HepG2 (cell line): ENCODE measurements around the gene NADK2. TPM values are rescaled to one million over a fixed set of nuclear protein-coding genes. Genes with fewer than 3 reads are reported as not detected.

Experiments used
- BRCA1 ChIP-seq: sonication (generic); formaldehyde crosslinking; IDR thresholded peaks from 2 replicates; pipeline ENCODE4 v1.4.0; 2020; ENCODE audit warnings: missing genetic modification reagents
- CREB3 ChIP-seq: sonication (generic); formaldehyde crosslinking; IDR thresholded peaks from 2 replicates; pipeline ENCODE4 v1.5.0; 2020; ENCODE audit warnings: missing genetic modification reagents
- FOXA3 ChIP-seq: IDR thresholded peaks from 2 replicates; pipeline ENCODE4 v1.6.1; 2016; ENCODE audit warnings: missing genetic modification reagents, missing compliant biosample characterization
- FOXK2 ChIP-seq: fragments of 450-650 bp; IDR thresholded peaks from 2 replicates; pipeline ENCODE4 v1.6.1; 2016
- FOXP1 ChIP-seq, 2 experiments: fragments of 450-650 bp in 1 of 2; IDR thresholded peaks; 2 replicates each; pipeline ENCODE4 v1.6.1; 2017 to 2018; ENCODE audit warnings: antibody characterized with exemption in 1 of 2
- KAT8 ChIP-seq: IDR thresholded peaks from 2 replicates; pipeline ENCODE4 v1.6.1; 2016; ENCODE audit warnings: missing genetic modification reagents, missing compliant biosample characterization
- KLF9 ChIP-seq: IDR thresholded peaks from 2 replicates; pipeline ENCODE4 v1.6.1; 2016; ENCODE audit warnings: low read depth
- MAF1 ChIP-seq: sonication (generic); formaldehyde crosslinking; IDR thresholded peaks from 2 replicates; pipeline ENCODE4 v1.5.0; 2020; ENCODE audit warnings: missing genetic modification reagents, borderline replicate concordance
- MAZ ChIP-seq, 2 experiments: sonication (generic) in 1 of 2; formaldehyde crosslinking in 1 of 2; IDR thresholded peaks; 2 replicates each; pipeline versions ENCODE4 v1.5.0 to v1.6.1; 2012 to 2020; ENCODE audit warnings: low read depth in 2 of 2, mild to moderate bottlenecking in 2 of 2, borderline replicate concordance in 1 of 2, improper control_type of control experiment in 1 of 2, low read length in 1 of 2, missing genetic modification reagents in 1 of 2, moderate library complexity in 1 of 2
- NFATC3 ChIP-seq: sonication (generic); formaldehyde crosslinking; IDR thresholded peaks from 2 replicates; pipeline ENCODE4 v1.5.1; 2020; ENCODE audit warnings: mild to moderate bottlenecking, missing genetic modification reagents
- NONO ChIP-seq, 2 experiments: fragments of 450-650 bp in 1 of 2; sonication (generic) in 1 of 2; formaldehyde crosslinking in 1 of 2; IDR thresholded peaks in 1 of 2; conservative IDR thresholded peaks in 1 of 2; 2 replicates each; pipeline versions ENCODE4 v1.6.1 to v1.8.0; 2017 to 2022; ENCODE audit warnings: mild to moderate bottlenecking in 1 of 2, missing genetic modification reagents in 1 of 2, moderate library complexity in 1 of 2
- POGZ ChIP-seq: sonication (generic); formaldehyde crosslinking; IDR thresholded peaks from 2 replicates; pipeline ENCODE4 v1.4.0; 2020; ENCODE audit warnings: mild to moderate bottlenecking, missing genetic modification reagents
- PRDM15 ChIP-seq: sonication (generic); formaldehyde crosslinking; IDR thresholded peaks from 2 replicates; pipeline ENCODE4 v1.4.0; 2020; ENCODE audit warnings: missing genetic modification reagents
- RFX3 ChIP-seq: IDR thresholded peaks from 2 replicates; pipeline ENCODE4 v1.6.1; 2016; ENCODE audit warnings: missing biosample characterization, missing genetic modification reagents
- ZBTB46 ChIP-seq: sonication (generic); formaldehyde crosslinking; IDR thresholded peaks from 2 replicates; pipeline ENCODE4 v1.4.0; 2020; ENCODE audit warnings: mild to moderate bottlenecking, missing genetic modification reagents, borderline replicate concordance
- ZFP36L2 ChIP-seq: sonication (generic); formaldehyde crosslinking; IDR thresholded peaks from 2 replicates; pipeline ENCODE4 v1.4.0; 2020; ENCODE audit warnings: missing genetic modification reagents
- ZNF230 ChIP-seq: sonication (generic); formaldehyde crosslinking; IDR thresholded peaks from 2 replicates; pipeline ENCODE4 v1.4.0; 2020; ENCODE audit warnings: mild to moderate bottlenecking, missing genetic modification reagents
- ZNF281 ChIP-seq: sonication (generic); formaldehyde crosslinking; IDR thresholded peaks from 2 replicates; pipeline ENCODE4 v1.4.0; 2020; ENCODE audit warnings: missing genetic modification reagents, borderline replicate concordance
- ZNF44 ChIP-seq: sonication (generic); formaldehyde crosslinking; IDR thresholded peaks from 2 replicates; pipeline ENCODE4 v1.5.1; 2020; ENCODE audit warnings: mild to moderate bottlenecking, missing genetic modification reagents
- polyA plus RNA-seq, 8 experiments: library from polyadenylated mRNA; depleted of rRNA in 3 of 8; stranded (reverse) in 7 of 8; unstranded in 1 of 8; fragments of >200 nt; fragmentation: Illumina TruSeq in 4 of 8; extraction: Trizol in 4 of 8; gene quantifications; 2 replicates each; pipeline versions ENCODE4 v1.2.1 to v1.2.3, GENCODE V29; 2011 to 2016; ENCODE audit warnings: low read depth in 4 of 8, missing spikeins in 1 of 8, mixed read lengths in 1 of 8; ENCODE audit not compliant: insufficient read depth in 1 of 8
- total RNA-seq, 5 experiments: library from RNA; depleted of rRNA; stranded (reverse); fragments of >200 nt; fragmentation: Illumina TruSeq; extraction: Trizol; gene quantifications; 2 replicates each; pipeline ENCODE4 v1.2.3, GENCODE V29; 2016; ENCODE audit warnings: low read depth in 1 of 5

Gene NADK2
- total and polyA plus RNA-seq, 2 of the 13 experiments (the other 11 are each of a cell fraction or from before 2014, with no cell fraction given), result 13.9 to 71.4 TPM

GRCh38 chr5:36241631-36242533 is at the start of gene NADK2 (continued):
- no peak for TF ChIP-seq BRCA1 (CRISPR knock-in tag)
- peak; percentile 54; the same call in 1 of the 2 replicates for TF ChIP-seq FOXP1 (IDR thresholded peaks at IDR 0.05)
- TF ChIP-seq FOXP1 (CRISPR knock-in tag; IDR thresholded peaks at IDR 0.05), result peak; percentile 91
- peak; percentile 98 for TF ChIP-seq POGZ (CRISPR knock-in tag)
- no peak for TF ChIP-seq FOXK2
- TF ChIP-seq NONO (IDR thresholded peaks at IDR 0.05), result no peak
- peak; percentile 75 for TF ChIP-seq NONO (CRISPR knock-in tag; conservative IDR thresholded peaks at IDR 0.05)
- peak; percentile 58; the same call in 1 of the 2 replicates for TF ChIP-seq KAT8
- TF ChIP-seq ZNF281 (CRISPR knock-in tag), result no peak
- TF ChIP-seq ZFP36L2 (CRISPR knock-in tag), result no peak
- no peak for TF ChIP-seq KLF9 (CRISPR knock-in tag)
- TF ChIP-seq FOXA3 (CRISPR knock-in tag), result no peak; the same call in none of the 2 replicates
- no peak for TF ChIP-seq NFATC3
- TF ChIP-seq PRDM15 (CRISPR knock-in tag), result no peak; the same call in 1 of the 2 replicates
- peak; percentile 38 for TF ChIP-seq ZNF44 (CRISPR knock-in tag)
- TF ChIP-seq ZNF230 (CRISPR knock-in tag), result peak; percentile 92; the same call in 1 of the 2 replicates
- no peak for TF ChIP-seq RFX3 (CRISPR knock-in tag)
- TF ChIP-seq CREB3 (CRISPR knock-in tag), result peak; percentile 85; the same call in 1 of the 2 replicates
- no peak for TF ChIP-seq ZBTB46 (CRISPR knock-in tag)
- 0 out of 2 replicates have a peak, but pooled peaks have one; percentile 23 for TF ChIP-seq MAF1 (CRISPR knock-in tag)
- peak; percentile 49 for TF ChIP-seq MAZ (IDR thresholded peaks at IDR 0.05; ENCODE audit: borderline replicate concordance, low read depth, low read length)
- TF ChIP-seq MAZ (CRISPR knock-in tag; IDR thresholded peaks at IDR 0.05; ENCODE audit: low read depth), result peak; percentile 60; the same call in 1 of the 2 replicates
